GM18499 (cell line): Measurements from ENCODE around the gene THBS2.

Experiments used
- ATAC-seq: cut with Tn5 transposase; IDR thresholded peaks from one replicate; pipeline ENCODE4 v1.9.1; 2021; ENCODE audit warnings: moderate number of reproducible peaks; ENCODE audit not compliant: insufficient read depth, unreplicated experiment

The THBS2 gene

DNA sequence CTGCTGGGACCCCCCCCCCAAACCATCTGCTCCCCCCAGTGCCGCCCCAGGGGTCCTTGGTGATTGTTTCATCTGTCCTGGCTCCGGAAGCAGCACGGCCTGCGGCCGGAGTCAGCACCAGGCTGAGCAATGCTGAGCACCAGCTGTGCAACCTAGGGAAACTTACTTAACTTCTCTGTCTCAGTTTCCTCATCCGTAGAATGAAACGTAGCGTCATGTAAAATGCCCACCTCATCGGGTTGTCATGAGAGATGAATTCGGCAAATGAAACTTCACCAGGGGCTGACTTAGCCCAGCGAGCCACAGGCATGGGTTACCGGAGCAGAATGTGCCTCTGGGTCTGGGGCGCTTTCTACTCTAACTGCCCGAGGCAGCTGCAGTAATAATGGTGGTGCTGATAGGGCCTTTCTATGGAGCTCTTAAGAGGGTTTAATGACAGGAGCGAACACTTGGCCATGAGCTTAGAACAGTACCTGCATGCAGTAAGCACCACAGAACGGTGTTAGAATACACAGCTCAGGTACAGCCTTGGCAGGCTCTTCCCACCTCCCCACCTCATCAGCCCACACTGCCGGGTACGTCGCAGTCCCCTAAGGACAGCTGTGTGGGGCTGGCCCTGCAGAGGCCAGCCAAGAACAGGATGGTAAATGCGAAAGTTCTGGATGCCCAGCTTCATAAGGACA is 1.7 kb downstream of the THBS2 start:
- ATAC-seq: no peak

GRCh38 chr6:169251371-169251802 is 2.3 kb downstream of the THBS2 start:
- ATAC-seq: no peak

DNA sequence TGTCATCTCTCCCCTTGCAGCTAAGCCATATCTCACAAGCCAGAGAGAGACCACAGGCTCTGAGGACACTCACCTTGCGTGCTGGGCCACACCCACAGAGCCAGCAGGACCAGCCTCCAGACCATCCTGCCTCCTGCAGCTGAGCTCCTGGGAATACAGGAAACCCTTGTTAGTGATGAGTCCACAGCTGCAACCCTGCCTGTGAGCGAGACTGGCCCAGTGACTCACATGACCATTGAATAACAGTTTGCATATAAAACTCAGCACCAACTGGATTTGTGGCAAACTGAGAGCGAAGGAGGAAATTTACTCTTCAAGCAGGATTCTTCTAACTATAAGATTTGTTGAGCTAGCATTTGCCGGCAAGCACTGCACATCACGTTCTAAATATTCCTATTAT is 3.0 kb downstream of the THBS2 start:
- no peak for ATAC-seq

DNA sequence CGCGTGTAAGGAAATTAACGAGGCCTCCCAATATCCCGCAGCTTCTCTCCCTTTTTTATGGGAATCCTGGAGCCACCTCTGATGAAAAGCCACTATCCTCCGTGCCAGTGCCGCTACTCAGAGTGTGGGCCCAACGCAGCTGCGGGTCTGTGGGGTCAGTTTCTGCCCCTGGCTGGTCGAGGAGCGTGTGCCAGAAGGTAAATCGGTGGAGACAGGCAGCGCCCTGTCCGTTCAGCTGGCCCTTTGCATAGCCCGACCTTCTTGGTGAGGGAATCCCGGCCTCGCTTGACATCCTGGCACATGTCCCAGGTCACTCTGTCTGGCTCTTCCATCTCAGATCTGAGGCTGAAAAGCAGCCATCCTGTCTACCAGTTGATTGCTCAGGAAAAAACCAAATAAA is 4.6 kb downstream of the THBS2 start:
- no peak for ATAC-seq

DNA sequence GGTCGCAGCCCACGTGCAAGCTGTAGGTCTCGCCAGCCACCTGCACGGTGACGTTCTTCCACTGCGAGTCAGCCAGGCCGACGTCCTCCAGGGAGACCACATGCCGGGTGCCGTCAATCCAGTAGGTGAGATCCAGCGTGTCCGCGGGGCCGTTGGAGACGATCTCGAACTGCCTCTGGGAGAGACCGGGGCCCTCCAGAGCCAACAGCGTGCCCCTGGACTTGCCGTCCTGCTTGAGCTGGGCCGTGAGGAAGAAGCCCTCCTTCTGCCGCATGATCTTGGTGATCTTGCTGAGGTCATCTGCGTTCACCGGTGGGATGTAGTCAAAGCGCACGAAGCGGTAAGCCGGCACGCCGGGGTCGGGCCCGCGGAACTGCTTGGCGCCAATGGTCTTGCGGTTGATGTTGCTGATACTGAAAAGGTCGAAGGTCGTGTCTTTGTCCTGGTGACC is 5.1 kb downstream of the THBS2 start:
- no peak for ATAC-seq

DNA sequence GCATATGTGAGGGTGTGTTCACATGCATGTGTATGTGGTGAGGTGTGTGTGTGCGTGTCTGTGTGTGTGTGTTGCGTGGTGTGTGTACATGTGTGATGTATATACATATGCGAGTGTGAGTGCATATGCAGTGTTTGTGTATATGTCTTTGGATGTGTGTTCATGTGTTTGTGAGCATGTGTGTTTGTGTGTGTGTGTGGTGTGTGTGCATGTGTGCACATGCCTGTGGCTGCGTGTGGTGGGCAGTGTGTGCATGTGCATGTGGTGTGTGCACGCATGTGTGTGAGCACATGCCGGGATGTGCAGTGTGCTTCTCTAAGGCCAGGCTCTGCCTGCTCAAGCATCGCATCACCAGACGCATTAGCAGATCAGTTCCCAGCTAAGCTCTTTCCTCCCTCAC is 5.7 kb downstream of the THBS2 start:
- no peak for ATAC-seq

DNA sequence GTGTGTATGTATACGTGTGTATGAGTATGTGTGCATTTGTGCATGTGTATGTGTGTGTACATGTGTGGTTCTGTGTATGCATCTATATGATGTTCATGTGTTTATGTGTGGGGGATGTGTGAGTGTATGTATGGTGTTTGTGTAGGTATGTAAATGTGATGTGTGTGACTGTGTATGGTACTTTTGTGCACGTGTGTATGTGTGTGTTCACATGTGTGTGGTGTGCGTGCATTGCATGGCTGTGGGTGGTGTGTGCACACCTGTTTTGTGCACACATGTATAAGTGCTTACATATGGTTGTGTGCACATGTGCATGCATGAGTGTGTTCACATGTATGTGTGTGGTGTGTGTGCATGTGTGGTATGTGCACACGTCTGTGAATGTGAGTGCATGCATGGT is 6.2 kb downstream of the THBS2 start:
- no peak for ATAC-seq

DNA sequence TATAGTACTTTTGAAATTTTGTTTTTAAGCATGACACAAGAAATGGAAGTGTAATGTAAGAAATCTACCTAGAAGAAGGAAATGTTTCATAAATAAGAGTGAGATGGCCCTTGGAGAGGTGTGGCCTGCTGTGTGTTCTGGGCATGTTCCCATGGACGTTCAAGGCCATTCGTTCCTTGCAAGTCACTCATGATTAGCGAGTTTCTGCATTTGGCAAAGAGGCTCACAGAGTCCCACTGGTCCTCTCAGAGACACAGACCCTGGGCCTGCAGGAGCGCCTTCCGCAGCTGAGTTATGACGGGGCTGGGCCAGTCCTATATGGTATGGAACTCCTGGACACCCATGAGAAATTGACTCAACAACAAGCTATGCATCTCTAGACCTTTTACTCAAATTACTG is 7.2 kb downstream of the THBS2 start:
- no peak for ATAC-seq

- ATAC-seq: no peak
Observed at GRCh38 chr6:169244684-169245383, 8.8 kb downstream of the THBS2 start.

- no peak for ATAC-seq
Observed at GRCh38 chr6:169243661-169244060, 10.0 kb downstream of the THBS2 start.

GRCh38 chr6:169243186-169243585 is 10.5 kb downstream of the THBS2 start:
- no peak for ATAC-seq

DNA sequence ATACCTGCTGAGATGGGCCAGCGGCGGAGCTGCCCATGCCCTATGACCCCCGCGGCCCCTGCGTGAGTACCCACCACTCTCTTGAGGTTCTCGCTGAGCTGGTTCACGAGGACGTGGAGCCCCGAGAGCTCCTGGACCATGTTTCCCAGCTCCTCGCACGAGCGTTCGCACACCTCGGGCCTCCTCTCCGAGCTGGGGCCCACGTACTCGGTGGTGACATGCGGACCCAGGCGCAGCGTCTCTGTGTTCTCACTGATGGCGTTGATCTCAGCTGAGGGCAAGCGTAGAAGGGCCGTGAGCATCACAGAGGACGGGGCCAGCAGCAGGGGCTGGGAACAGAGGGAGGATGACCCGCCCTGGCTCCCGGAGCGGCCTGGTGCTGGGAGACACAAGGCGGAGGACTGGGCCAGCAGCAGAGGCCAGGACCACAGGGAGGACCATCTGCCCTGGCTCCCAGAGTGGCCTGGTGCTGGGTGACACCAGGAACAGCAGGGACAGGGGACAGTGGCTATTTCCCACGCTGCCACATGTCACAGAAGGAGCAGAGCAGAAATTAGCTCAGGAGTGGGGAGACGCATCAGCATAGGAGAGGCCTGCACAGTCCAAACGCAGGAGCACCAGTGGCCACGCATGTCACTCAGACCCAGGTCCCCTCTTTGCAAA is 11.8 kb downstream of the THBS2 start:
- ATAC-seq: no peak

- no peak for ATAC-seq
Observed at GRCh38 chr6:169240591-169241390, 12.9 kb downstream of the THBS2 start.

- ATAC-seq: no peak
Observed at GRCh38 chr6:169240125-169240524, 13.5 kb downstream of the THBS2 start.

GRCh38 chr6:169239181-169239580 is 14.5 kb downstream of the THBS2 start:
- no peak for ATAC-seq

- ATAC-seq: no peak
Observed at GRCh38 chr6:169238766-169239165, 14.9 kb downstream of the THBS2 start.

- ATAC-seq: no peak
Observed at GRCh38 chr6:169237496-169238134, 16.0 kb downstream of the THBS2 start.

- ATAC-seq: no peak
Observed at GRCh38 chr6:169236988-169237387, 16.7 kb downstream of the THBS2 start.

GRCh38 chr6:169236545-169236944 is 17.1 kb downstream of the THBS2 start:
- ATAC-seq: no peak

DNA sequence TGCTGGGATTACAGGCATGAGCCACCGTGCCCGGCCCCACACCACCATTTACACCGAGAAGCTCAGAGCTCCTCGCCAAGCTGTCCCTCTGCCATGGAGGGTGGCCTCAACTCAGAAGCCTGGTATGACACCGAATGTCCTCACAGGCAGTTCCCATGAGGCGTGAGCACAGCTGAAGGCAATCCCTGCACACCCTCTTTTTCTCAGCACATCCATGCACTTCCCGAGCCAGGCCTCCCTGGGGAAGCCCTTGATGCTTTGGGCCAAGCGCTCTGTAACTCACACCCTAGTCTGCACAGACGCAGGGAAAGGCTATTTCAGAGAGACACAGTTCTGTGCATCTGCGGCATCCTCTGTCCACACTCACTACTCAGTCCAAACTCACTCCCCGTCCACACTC is 18.4 kb downstream of the THBS2 start:
- ATAC-seq: no peak
